ENCODE results near the gene C12orf57.

Gene C12orf57

DNA sequence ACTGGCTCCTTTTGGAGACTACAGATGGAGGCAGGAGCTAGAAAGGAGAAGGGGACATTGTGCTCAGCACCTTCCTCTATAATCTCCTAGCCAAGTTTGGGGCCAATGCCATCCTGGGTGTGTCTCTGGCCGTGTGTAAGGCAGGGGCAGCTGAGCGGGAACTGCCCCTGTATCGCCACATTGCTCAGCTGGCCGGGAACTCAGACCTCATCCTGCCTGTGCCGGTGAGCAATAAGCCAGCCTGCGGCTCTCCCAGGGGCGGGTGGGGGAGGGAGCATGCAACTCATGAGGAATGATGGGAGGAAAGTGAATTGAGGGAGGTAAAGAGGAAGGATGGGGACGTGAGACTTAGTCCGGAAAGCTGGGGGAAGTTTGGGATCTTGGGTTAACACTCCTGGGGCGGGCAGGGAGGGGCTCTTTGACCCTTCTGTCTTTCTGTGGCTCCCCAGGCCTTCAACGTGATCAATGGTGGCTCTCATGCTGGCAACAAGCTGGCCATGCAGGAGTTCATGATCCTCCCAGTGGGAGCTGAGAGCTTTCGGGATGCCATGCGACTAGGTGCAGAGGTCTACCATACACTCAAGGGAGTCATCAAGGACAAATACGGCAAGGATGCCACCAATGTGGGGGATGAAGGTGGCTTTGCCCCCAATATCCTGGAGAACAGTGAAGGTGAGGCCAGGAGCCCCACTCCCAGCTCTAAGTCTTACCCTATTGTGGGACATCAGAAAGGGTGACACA, 26.2 kb upstream of the C12orf57 start:
- no peak for DNase-seq (ENCODE audit: low spot score)

DNA sequence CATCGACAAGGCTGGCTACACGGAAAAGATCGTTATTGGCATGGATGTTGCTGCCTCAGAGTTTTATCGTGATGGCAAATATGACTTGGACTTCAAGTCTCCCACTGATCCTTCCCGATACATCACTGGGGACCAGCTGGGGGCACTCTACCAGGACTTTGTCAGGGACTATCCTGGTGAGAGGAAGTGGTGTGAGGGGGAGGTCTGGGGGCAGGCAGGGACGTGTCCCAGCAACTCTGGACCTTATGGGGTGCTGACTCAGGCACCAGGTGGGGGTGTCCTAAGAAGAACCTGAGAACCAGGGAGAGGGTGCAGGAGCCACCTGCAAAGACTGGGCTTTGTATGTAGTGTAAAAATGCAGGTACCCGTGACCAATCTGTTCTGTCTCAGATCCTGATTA, 24.2 kb upstream of the C12orf57 start:
- DNase-seq (ENCODE audit: low spot score) = no peak

DNA sequence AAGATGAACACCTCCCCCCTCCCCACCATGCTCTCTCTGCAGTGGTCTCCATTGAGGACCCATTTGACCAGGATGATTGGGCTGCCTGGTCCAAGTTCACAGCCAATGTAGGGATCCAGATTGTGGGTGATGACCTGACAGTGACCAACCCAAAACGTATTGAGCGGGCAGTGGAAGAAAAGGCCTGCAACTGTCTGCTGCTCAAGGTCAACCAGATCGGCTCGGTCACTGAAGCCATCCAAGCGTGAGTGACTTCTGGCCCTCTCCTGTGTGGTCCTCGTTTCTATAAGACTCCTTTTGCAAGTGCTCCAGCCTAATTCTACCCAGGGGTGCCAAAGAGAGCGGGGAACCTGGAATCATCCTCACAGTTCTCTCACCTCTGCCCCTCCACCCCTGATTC, 22.3 kb upstream of the C12orf57 start:
- DNase-seq (ENCODE audit: low spot score) = no peak

DNA sequence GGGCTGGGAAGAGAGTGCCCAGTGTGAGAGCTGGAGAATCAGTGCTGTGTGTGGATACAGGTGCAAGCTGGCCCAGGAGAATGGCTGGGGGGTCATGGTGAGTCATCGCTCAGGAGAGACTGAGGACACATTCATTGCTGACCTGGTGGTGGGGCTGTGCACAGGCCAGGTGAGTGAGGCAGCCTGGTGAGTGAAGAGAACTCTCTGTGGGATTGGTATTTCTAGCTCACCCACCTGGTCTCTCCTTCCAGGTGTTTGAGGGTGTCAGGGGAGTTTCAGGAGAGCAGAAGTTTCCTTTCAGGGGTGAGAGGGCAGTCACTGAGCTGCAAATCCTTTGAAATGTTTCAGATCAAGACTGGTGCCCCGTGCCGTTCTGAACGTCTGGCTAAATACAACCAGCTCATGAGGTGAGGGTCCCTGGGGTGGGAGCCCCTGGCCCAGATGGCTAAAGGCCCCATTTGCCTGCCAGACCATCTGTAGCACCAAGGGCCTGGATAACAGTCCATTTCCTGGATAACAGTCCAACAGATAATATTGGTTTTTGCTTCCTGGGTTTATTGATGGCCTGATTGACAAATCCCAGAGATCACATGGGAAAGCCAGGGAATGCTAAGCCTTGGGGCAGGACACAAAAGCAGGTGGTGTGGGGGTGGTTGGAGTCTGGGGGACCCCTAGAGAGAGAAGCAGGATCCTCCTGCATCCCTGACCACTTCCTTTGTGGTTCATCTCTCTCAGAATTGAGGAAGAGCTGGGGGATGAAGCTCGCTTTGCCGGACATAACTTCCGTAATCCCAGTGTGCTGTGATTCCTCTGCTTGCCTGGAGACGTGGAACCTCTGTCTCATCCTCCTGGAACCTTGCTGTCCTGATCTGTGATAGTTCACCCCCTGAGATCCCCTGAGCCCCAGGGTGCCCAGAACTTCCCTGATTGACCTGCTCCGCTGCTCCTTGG, 21.6 kb upstream of the C12orf57 start:
- no peak for DNase-seq (ENCODE audit: low spot score)

DNA sequence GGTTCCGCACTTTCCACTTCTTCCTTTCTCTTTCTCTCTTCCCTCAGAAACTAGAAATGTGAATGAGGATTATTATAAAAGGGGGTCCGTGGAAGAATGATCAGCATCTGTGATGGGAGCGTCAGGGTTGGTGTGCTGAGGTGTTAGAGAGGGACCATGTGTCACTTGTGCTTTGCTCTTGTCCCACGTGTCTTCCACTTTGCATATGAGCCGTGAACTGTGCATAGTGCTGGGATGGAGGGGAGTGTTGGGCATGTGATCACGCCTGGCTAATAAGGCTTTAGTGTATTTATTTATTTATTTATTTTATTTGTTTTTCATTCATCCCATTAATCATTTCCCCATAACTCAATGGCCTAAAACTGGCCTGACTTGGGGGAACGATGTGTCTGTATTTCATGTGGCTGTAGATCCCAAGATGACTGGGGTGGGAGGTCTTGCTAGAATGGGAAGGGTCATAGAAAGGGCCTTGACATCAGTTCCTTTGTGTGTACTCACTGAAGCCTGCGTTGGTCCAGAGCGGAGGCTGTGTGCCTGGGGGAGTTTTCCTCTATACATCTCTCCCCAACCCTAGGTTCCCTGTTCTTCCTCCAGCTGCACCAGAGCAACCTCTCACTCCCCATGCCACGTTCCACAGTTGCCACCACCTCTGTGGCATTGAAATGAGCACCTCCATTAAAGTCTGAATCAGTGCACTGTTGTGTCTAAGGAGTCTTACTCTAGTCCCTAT, 20.7 kb upstream of the C12orf57 start:
- no peak for DNase-seq (ENCODE audit: low spot score)

DNA sequence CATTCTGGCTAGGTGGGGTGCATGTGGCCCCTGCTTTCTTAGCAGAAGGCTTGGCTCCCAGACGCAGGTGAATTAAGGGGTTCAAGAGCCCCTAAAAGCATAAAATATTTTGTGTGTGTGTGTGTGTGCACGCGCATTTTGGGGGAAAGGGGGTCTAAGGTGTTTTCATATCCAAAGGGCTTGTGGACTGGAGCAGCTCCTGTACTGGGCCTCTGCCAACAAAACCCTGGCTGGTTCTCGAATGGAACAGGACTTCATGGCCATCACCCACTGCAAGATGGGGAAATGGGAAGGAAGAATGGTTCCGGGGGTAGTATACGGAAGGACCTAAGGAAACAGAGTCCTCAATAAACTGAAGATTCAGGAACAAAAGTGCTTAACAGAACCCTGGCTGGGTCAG, 20.0 kb upstream of the C12orf57 start:
- DNase-seq (ENCODE audit: low spot score) = no peak

DNA sequence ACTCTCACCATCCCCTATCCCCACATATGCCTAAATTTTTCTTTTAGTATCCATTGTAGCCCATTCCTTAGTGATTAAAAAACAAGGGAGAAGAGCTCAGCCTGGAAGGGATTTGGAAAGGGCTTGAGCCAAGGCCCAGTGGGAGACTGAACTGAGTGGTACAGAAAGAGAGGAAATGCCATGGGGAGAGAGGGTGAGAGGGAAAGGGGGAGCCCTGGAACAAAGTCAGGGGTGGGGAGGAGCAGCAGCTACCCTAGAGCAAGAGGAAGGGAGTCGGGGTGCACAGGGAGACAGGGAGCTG, 18.6 kb upstream of the C12orf57 start:
- DNase-seq (ENCODE audit: low spot score) = no peak

DNA sequence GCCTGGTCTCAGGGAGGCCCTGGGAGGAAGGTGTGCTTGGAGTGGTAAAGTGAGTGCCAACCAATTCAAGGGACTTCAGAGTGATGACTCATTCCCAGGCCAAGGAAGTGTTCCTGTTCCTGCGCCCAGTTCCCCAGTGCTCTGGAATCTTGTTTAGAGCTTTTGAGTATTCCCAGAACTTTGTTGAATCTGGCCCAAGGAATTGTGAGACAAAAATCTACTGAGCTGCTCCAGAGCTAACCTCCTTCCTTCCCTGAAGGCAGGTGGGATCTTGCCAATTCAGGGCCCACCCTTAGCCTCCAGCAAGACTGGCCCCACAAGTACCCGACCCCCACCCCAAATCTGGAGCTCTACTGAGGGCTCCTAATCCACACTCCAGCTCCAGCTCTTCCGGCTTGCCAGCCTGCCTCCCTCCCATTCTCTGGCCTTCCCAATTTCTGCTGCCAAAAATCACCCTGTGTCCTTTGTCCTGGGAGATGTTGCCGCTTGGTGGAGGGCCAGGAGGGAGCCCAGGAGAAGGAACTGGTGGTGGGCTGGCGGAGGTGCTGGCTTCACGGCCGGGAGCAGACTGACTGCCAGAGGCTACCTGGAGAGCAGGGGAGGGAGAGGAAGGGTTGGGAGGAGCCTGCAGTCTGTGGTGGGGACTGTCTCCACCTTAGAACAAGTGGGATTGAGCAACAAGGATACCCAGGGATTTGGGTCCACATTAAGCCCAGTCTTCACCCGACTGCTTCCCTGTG, 18.1 kb upstream of the C12orf57 start:
- DNase-seq (ENCODE audit: low spot score) = peak; percentile 90

DNA sequence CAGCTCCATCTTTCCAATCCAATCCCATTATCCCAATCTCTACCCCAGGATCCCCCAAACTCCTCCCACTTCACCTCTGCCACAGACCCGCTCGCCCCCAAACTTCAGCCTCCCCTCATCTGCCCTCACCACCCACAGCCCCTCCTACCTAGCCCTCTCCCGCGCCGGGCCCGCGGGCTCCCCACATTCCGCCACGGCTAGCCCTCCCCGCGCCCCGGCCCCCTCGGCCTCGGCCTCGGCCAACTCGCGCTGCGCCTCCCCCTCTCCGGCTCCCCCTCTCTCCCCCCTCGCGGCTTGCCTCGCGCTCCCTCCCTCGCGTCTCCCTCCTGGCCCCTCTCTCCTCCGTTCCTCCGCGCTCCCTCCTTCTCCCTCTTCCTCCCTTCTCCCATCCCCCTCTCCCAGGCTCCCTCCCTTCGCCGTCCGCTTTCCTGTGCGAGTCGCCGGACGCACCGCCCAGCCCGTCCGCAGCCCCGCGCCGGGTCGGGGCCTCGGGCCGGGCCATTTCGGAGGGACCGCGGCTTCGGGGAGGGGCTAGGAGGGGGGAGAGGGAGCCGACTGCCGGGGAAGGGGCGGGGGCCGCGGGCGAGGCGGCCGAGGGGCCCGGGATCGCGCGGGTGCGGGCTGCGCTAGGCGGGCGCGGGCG, 16.3 kb upstream of the C12orf57 start, which contains the start of gene ATN1:
Gene ATN1 (plus strand): TSS at position 581 of the 643 bp plus-strand sequence. CDS start 6,043 bp downstream, outside the sequence.
- DNase-seq (ENCODE audit: low spot score) = peak; percentile 49

DNA sequence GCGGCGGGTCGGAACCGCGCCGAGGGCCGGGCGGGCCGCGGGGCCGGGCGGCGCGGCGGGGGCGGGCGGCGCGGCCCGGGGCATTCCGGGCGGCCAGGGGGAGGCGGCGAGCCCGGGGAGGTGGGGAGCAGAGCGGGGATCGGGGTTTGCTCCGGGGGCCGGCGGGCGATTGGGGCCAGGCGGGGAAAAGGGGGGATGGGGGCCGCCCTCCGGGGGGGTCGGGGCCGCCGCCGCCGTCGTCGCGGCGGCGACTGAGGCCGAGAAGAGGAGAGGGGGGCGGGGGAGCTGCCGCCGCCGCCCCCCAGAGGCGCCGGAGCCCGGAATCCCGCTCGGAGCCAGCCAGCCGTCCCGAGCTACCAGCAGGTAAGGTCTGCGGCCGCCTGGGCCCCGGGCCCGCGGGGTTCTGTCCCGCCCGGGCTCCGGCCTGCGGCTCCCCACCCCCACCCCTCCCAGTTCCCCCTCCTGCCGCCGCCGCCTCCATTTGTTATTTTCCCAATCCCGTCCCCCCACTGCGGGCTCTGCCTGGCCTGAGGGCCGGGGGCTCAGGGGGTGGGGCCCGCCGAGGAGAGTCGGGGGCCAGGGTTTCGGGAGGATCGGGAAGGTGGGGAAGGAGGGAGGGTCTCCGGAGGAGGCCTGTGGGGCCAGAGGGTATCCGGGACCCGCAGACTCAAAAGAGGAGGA, 15.7 kb upstream of the C12orf57 start:
- DNase-seq (ENCODE audit: low spot score) = no peak

DNA sequence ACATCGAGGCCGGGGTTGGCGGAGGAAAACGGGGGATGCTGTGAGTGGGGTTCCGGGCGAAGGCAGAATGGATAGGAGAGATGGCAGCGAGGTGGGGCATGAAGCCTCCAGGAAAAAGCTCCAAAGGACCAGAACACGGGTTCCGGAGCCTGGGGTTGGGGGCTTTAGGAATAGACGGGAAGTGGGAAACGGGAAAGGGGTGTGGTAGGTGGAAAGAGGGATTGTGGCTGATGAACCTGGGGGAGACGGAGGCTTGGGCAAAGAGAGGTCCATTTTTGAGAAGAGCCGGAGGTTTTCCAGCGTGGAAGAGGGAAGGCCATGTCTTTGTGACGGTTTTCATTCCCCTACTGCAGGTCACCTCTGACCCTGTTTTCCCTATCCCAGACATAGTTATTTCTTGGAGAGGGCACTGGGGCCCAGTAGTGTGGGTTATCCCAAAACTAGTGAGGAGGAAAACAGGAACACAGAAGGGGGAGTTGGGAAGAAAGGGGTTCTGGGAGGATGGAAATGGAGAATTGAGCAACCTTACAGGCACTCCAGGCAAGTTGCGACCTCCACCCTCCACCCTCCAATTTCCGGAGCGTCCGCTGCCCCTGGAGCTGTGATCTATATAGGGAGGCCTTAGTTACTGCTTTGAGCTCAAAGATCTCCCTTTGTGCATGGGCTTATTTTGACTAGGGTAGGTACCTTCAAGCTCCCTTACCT, 15.0 kb upstream of the C12orf57 start:
- DNase-seq (ENCODE audit: low spot score) = peak; percentile 24

DNA sequence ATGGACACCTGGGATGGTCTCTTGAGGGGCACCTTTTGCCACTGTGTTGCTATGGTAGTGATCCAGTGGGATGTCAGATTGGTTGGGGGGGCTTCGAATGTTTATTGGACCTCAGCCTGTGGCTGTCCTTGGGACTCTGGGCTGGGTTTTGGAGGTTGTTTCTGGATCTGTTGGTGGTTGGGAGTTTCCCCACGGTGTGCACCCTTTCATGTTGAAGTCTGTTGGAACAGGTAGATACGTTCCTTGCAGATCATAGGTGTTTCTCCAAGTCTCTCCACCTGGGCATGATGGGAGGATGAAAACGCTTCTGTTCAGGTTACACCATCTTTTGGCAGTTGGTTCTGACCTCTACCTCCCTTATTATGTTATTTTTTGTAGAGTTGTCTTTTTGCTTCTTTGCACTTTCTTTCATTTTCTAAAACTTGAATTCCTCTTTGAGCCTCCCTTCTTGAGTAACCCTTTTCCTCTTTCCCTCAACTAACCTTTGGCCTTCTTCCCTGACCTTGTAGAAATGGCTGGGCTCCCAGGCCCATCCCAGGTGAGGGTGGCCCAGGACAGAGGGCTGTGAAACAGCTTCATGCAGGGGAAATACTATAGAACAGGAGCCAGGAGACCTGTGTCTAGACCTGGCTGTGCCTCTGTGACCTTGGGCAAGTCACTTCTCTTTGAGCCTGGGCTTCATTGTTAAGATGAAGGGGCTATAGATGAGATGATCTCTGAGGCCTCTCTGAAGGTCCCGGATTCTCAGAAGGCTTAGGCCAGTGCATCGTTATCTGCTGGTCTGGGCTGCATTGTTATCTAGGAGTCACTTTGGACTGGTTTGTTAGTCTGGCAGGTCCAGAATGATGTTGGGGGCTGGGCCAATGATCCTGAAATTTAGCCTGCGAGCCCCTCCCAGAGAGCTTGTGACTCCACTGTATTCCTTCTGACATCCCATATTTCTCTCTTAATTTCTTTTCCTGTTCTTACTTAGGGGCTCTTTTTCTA, 14.1 kb upstream of the C12orf57 start:
- DNase-seq (ENCODE audit: low spot score) = no peak

DNA sequence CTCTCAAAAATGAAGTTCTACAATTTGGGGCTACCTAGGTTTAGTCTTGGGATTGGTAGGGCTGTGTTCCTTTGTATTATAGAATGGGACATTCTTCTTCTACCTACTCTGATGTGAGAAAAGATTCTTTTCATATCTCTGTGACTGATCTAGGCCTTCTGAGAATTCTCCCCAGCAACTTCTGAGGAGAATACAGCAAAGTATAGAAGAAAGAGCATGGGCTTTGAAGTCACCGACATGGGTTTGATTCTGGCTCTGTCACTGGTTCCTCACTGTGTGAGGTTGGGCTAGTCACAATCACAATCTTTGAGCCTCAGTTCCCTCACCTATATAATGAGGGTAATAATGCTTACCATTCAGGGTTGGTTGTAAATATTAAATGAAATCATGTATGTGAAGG, 11.1 kb upstream of the C12orf57 start:
- DNase-seq (ENCODE audit: low spot score) = no peak

DNA sequence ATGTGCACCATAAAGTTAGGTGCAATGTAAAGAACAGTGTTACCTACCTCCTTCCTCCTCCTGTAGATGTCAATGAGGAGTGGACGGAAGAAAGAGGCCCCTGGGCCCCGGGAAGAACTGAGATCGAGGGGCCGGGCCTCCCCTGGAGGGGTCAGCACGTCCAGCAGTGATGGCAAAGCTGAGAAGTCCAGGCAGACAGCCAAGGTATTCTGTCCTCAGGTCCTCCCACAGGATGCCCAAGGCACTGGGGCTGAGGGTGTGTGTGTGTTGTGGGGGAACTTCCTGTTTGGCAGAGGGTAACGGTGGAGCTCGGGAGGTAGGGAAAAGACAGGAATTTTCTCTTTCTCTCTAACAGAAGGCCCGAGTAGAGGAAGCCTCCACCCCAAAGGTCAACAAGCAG, 9.7 kb upstream of the C12orf57 start:
- DNase-seq (ENCODE audit: low spot score) = no peak

DNA sequence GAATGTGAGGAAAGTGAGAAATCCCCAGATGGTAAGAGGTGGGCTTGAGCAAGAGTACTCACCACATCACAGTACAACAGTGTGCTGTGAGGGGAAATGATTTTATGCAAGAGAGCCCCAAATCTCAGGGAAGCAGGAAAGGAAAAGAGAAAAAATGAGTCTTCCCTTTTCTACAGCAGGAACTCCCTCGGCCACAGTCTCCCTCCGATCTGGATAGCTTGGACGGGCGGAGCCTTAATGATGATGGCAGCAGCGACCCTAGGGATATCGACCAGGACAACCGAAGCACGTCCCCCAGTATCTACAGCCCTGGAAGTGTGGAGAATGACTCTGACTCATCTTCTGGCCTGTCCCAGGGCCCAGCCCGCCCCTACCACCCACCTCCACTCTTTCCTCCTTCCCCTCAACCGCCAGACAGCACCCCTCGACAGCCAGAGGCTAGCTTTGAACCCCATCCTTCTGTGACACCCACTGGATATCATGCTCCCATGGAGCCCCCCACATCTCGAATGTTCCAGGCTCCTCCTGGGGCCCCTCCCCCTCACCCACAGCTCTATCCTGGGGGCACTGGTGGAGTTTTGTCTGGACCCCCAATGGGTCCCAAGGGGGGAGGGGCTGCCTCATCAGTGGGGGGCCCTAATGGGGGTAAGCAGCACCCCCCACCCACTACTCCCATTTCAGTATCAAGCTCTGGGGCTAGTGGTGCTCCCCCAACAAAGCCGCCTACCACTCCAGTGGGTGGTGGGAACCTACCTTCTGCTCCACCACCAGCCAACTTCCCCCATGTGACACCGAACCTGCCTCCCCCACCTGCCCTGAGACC, 8.2 kb upstream of the C12orf57 start:
- DNase-seq (ENCODE audit: low spot score) = no peak

DNA sequence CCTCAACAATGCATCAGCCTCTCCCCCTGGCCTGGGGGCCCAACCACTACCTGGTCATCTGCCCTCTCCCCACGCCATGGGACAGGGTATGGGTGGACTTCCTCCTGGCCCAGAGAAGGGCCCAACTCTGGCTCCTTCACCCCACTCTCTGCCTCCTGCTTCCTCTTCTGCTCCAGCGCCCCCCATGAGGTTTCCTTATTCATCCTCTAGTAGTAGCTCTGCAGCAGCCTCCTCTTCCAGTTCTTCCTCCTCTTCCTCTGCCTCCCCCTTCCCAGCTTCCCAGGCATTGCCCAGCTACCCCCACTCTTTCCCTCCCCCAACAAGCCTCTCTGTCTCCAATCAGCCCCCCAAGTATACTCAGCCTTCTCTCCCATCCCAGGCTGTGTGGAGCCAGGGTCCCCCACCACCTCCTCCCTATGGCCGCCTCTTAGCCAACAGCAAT, 7.6 kb upstream of the C12orf57 start:
- DNase-seq (ENCODE audit: low spot score) = no peak

DNA sequence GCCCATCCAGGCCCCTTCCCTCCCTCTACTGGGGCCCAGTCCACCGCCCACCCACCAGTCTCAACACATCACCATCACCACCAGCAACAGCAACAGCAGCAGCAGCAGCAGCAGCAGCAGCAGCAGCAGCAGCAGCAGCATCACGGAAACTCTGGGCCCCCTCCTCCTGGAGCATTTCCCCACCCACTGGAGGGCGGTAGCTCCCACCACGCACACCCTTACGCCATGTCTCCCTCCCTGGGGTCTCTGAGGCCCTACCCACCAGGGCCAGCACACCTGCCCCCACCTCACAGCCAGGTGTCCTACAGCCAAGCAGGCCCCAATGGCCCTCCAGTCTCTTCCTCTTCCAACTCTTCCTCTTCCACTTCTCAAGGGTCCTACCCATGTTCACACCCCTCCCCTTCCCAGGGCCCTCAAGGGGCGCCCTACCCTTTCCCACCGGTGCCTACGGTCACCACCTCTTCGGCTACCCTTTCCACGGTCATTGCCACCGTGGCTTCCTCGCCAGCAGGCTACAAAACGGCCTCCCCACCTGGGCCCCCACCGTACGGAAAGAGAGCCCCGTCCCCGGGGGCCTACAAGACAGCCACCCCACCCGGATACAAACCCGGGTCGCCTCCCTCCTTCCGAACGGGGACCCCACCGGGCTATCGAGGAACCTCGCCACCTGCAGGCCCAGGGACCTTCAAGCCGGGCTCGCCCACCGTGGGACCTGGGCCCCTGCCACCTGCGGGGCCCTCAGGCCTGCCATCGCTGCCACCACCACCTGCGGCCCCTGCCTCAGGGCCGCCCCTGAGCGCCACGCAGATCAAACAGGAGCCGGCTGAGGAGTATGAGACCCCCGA, 7.0 kb upstream of the C12orf57 start:
- no peak for DNase-seq (ENCODE audit: low spot score)

All from RKO (cell line).